ENCODE data around the gene ANKRD62.
"Not testable (repeated sequence)": the region's sequence is repeated elsewhere in the genome, so short reads cannot be mapped to it uniquely, and the experiment has no call there.

ANKRD62 gene

DNA sequence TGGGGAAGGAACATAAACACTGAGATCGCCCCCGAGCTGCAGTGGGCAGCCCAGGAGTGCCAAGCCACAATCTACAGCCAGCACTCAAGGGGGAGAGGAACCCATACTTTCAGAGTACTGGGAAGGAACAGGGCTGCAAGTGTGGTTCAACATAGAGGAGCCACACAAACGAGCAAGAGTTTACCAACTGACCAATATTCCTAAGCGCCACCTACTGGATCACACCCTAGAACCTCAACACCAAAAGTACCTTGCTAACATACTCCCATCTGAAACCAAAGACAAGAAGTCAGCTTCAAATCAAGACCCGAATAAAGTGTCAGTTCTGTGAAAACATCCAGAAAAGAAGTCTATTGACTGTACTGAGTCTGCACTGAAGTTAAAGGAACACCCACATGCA lies 55.8 kb downstream of the ANKRD62 start:
- no CpG with 5 or more reads among the region's 5 CpGs for WGBS (ENCODE audit: insufficient coverage)
- H3K9me3 ChIP-seq (ENCODE audit: control extremely low read depth in 1 of 5, control insufficient read depth in 4 of 5, insufficient read depth in 2 of 5, low read depth in 1 of 5, low read length in 4 of 5); POLR2A ChIA-PET; H3K36me3 ChIP-seq (ENCODE audit: control insufficient read depth in 4 of 4, insufficient read depth in 4 of 4, low read length in 3 of 4); CTCF ChIA-PET; DNase-seq; H3K27me3 ChIP-seq (replicated peaks in 2 of 5; ENCODE audit: control insufficient read depth in 4 of 5, insufficient read depth in 5 of 5, low read length in 4 of 5); H3K27ac ChIP-seq (ENCODE audit: insufficient read depth in 1 of 2, low read depth in 1 of 2, low read length in 2 of 2, poor library complexity in 1 of 2, severe bottlenecking in 2 of 2); H3K4me1 ChIP-seq (ENCODE audit: control extremely low read depth in 1 of 4, control insufficient read depth in 4 of 4, insufficient read depth in 4 of 4, low read length in 3 of 4); H3K4me3 ChIP-seq (ENCODE audit: control insufficient read depth in 1 of 7, extremely low read depth in 1 of 7, insufficient read depth in 4 of 7, low read depth in 2 of 7, low read length in 6 of 7): not testable (repeated sequence)

DNA sequence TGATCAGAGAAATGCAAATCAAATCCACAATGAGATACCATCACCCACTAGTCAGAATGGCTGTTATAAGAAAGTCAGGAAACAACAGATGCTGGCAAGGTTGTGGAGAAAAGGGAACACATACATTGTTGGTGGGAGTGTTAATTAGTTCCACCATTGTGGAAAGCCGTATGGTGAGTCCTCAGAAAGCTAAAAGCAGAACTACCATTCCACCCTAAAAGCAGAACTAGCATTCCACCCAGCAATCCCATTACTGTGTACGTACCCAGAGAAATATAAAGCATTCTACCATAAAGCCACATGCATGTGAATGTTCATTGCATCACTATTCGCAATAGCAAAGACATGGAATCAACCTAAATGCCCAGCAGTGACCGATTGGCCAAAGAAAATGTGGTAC lies 60.7 kb downstream of the ANKRD62 start:
- Histone ChIP-seq H3K9me3 (ENCODE audit: control extremely low read depth in 1 of 5, control insufficient read depth in 4 of 5, insufficient read depth in 2 of 5, low read depth in 1 of 5, low read length in 4 of 5) (peaks cover 0 to 1% (median 0%) of the 10 kb centered on the region in 5 experiments), H3K4me1 (ENCODE audit: control extremely low read depth in 1 of 4, control insufficient read depth in 4 of 4, insufficient read depth in 4 of 4, low read length in 3 of 4) (no peaks in the 10 kb centered on the region), H3K36me3 (ENCODE audit: control insufficient read depth in 4 of 4, insufficient read depth in 4 of 4, low read length in 3 of 4) (no peaks in the 10 kb centered on the region), H3K4me3 (ENCODE audit: control insufficient read depth in 1 of 7, extremely low read depth in 1 of 7, insufficient read depth in 4 of 7, low read depth in 2 of 7, low read length in 6 of 7) (no peak overlapping the region), H3K27me3 (replicated peaks in 2 of 5; ENCODE audit: control insufficient read depth in 4 of 5, insufficient read depth in 5 of 5, low read length in 4 of 5) (peaks cover 0 to 2% (median 0%) of the 10 kb centered on the region in 5 experiments), H3K27ac (ENCODE audit: insufficient read depth in 1 of 2, low read depth in 1 of 2, low read length in 2 of 2, poor library complexity in 1 of 2, severe bottlenecking in 2 of 2) (no peak overlapping the region)
- ChIA-PET CTCF (no interaction called here), POLR2A (no interaction called here)
- no peak for DNase-seq
- 100% methylated on average over 1 of the region's 4 CpGs for WGBS (ENCODE audit: insufficient coverage)

DNA sequence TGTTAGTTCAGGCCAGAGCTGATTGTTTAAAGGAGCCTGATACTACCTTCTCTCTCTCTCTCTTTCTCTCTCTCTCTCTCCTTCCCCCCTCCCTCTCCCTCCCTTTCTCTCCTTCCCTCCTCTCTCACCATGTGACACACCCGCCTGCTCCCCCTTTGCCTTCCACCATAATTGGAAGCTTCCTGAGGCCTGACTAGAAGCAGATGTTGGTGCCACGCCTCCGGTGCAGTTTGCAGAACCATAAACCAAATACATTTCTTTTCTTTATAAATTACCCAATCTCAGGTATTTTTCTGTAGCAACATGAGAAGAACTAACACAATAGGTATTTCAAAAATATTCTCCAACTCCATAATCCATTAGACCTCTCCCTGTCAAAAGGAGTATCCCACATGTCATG lies 62.4 kb downstream of the ANKRD62 start:
- 94% methylated on average over 3 of the region's 3 CpGs for WGBS (ENCODE audit: insufficient coverage)
- no peak for DNase-seq

DNA sequence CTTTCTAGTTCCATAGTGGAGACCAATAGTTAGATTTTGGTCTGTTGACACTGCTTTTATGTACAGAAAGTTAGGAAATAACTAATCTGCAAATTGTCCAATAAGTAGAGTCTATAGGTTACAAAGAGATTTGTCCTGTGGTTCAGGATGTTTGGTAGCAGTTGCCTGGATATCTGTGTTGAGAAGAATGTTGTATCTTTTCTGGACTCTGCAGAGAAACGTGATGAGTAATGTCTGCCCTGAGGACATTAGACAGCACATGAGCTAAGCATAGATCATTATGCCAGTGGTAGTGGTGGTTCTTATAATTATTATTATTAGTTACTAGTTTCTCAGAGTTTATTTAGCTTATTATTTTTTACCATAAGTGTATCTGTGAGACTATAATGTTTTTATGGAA lies 65.8 kb downstream of the ANKRD62 start:
- peaks cover 0 to 2% (median 0%) of the 10 kb centered on the region in 5 experiments for H3K27me3 ChIP-seq (replicated peaks in 2 of 5; ENCODE audit: control insufficient read depth in 4 of 5, insufficient read depth in 5 of 5, low read length in 4 of 5)
- H3K4me3 ChIP-seq (ENCODE audit: control insufficient read depth in 1 of 7, extremely low read depth in 1 of 7, insufficient read depth in 4 of 7, low read depth in 2 of 7, low read length in 6 of 7), result no peak overlapping the region
- no peaks in the 10 kb centered on the region for H3K4me1 ChIP-seq (ENCODE audit: control extremely low read depth in 1 of 4, control insufficient read depth in 4 of 4, insufficient read depth in 4 of 4, low read length in 3 of 4)
- no peaks in the 10 kb centered on the region for H3K36me3 ChIP-seq (ENCODE audit: control insufficient read depth in 4 of 4, insufficient read depth in 4 of 4, low read length in 3 of 4)
- H3K27ac ChIP-seq (ENCODE audit: insufficient read depth in 1 of 2, low read depth in 1 of 2, low read length in 2 of 2, poor library complexity in 1 of 2, severe bottlenecking in 2 of 2), result no peak overlapping the region
- no CpG with 5 or more reads among the region's 1 CpG for WGBS (ENCODE audit: insufficient coverage)
- ChIA-PET CTCF (interaction anchor here (1.1 kb wide), 1 partner anchor 10 kb away, joined by 3 read pairs; no protein-coding TSS in a partner anchor), POLR2A (no interaction called here)
- peaks cover 0 to 3% (median 0%) of the 10 kb centered on the region in 5 experiments for H3K9me3 ChIP-seq (ENCODE audit: control extremely low read depth in 1 of 5, control insufficient read depth in 4 of 5, insufficient read depth in 2 of 5, low read depth in 1 of 5, low read length in 4 of 5)
- no peak for DNase-seq

More for the DNA sequence above, 62.4 kb downstream of the ANKRD62 start:
- Histone ChIP-seq H3K36me3 (ENCODE audit: control insufficient read depth in 4 of 4, insufficient read depth in 4 of 4, low read length in 3 of 4) (no peaks in the 10 kb centered on the region), H3K27ac (ENCODE audit: insufficient read depth in 1 of 2, low read depth in 1 of 2, low read length in 2 of 2, poor library complexity in 1 of 2, severe bottlenecking in 2 of 2) (no peak overlapping the region), H3K27me3 (replicated peaks in 2 of 5; ENCODE audit: control insufficient read depth in 4 of 5, insufficient read depth in 5 of 5, low read length in 4 of 5) (peaks cover 0 to 2% (median 0%) of the 10 kb centered on the region in 5 experiments), H3K9me3 (ENCODE audit: control extremely low read depth in 1 of 5, control insufficient read depth in 4 of 5, insufficient read depth in 2 of 5, low read depth in 1 of 5, low read length in 4 of 5) (no peaks in the 10 kb centered on the region), H3K4me1 (ENCODE audit: control extremely low read depth in 1 of 4, control insufficient read depth in 4 of 4, insufficient read depth in 4 of 4, low read length in 3 of 4) (no peaks in the 10 kb centered on the region), H3K4me3 (ENCODE audit: control insufficient read depth in 1 of 7, extremely low read depth in 1 of 7, insufficient read depth in 4 of 7, low read depth in 2 of 7, low read length in 6 of 7) (no peak overlapping the region)
- CTCF ChIA-PET, result no interaction called here
- POLR2A ChIA-PET, result no interaction called here

DNA sequence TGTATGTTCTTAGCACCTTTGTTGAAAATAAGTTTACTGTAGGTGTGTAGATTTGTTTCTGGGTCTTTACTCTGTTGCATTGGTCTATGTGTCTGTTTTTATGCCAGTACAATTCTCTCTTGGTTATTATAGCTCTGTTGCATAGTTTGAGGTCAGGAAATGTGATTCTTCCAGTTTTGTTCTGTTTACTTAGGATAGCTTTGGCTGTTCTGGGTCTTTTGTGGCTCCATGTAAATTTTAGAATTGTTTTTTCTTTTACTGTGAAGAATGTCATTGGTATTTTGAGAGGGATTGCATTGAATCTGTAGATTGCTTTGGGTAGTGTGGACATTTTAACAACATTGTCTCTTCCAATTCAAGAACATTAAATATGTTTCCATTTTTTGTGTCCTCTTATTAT lies 69.1 kb downstream of the ANKRD62 start:
- Histone ChIP-seq H3K27ac (ENCODE audit: insufficient read depth in 1 of 2, low read depth in 1 of 2, low read length in 2 of 2, poor library complexity in 1 of 2, severe bottlenecking in 2 of 2) (no peak overlapping the region), H3K9me3 (ENCODE audit: control extremely low read depth in 1 of 5, control insufficient read depth in 4 of 5, insufficient read depth in 2 of 5, low read depth in 1 of 5, low read length in 4 of 5) (peaks cover 0 to 8% (median 0%) of the 10 kb centered on the region in 5 experiments), H3K4me1 (ENCODE audit: control extremely low read depth in 1 of 4, control insufficient read depth in 4 of 4, insufficient read depth in 4 of 4, low read length in 3 of 4) (no peaks in the 10 kb centered on the region), H3K27me3 (replicated peaks in 2 of 5; ENCODE audit: control insufficient read depth in 4 of 5, insufficient read depth in 5 of 5, low read length in 4 of 5) (peaks cover 0 to 2% (median 0%) of the 10 kb centered on the region in 5 experiments), H3K4me3 (ENCODE audit: control insufficient read depth in 1 of 7, extremely low read depth in 1 of 7, insufficient read depth in 4 of 7, low read depth in 2 of 7, low read length in 6 of 7) (no peak overlapping the region), H3K36me3 (ENCODE audit: control insufficient read depth in 4 of 4, insufficient read depth in 4 of 4, low read length in 3 of 4) (no peaks in the 10 kb centered on the region)
- CTCF ChIA-PET, result no interaction called here
- POLR2A ChIA-PET, result no interaction called here
- no peak for DNase-seq

DNA sequence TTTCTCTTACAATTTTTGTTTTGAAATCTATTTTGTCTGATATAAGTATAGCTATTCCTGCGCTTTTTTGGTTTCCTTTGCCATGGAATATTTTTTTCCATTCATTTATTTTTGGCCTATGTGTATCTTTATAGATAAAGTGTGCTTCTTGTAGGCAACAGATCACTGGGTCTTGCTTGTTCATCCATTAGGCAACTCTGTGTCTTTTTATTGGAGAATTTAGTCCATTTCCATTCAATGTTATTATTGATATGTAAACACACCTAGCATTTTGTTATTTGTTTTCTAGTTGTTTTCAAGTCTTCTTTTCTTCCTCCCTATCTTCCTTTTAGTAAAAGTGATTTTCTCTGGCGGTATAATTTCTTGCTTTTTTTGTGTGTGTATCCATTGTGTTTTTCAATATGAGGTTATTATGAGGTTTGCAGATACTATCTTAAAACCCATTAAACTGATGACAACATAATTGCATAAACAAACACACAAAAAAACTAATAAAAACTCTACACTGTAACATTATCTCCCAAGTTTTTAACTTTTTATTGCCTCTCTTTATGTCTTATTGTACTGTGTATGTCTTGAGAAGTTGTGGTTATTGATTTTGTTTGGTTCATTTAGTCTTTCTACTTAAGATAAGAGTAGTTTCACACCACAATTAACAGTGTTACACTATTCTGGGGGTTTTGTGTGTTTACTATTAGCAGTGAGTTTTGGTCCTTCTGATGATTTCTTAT lies 71.6 kb downstream of the ANKRD62 start:
- Histone ChIP-seq H3K4me3 (ENCODE audit: control insufficient read depth in 1 of 7, extremely low read depth in 1 of 7, insufficient read depth in 4 of 7, low read depth in 2 of 7, low read length in 6 of 7) (no peak overlapping the region), H3K27me3 (replicated peaks in 2 of 5; ENCODE audit: control insufficient read depth in 4 of 5, insufficient read depth in 5 of 5, low read length in 4 of 5) (no peaks in the 10 kb centered on the region), H3K27ac (ENCODE audit: insufficient read depth in 1 of 2, low read depth in 1 of 2, low read length in 2 of 2, poor library complexity in 1 of 2, severe bottlenecking in 2 of 2) (no peak overlapping the region), H3K4me1 (ENCODE audit: control extremely low read depth in 1 of 4, control insufficient read depth in 4 of 4, insufficient read depth in 4 of 4, low read length in 3 of 4) (no peaks in the 10 kb centered on the region), H3K9me3 (ENCODE audit: control extremely low read depth in 1 of 5, control insufficient read depth in 4 of 5, insufficient read depth in 2 of 5, low read depth in 1 of 5, low read length in 4 of 5) (peaks cover 0 to 10% (median 0%) of the 10 kb centered on the region in 5 experiments), H3K36me3 (ENCODE audit: control insufficient read depth in 4 of 4, insufficient read depth in 4 of 4, low read length in 3 of 4) (no peaks in the 10 kb centered on the region)
- DNase-seq, result no peak
- no CpG with 5 or more reads among the region's 2 CpGs for WGBS (ENCODE audit: insufficient coverage)
- POLR2A ChIA-PET, result no interaction called here
- CTCF ChIA-PET, result no interaction called here
